Measurements from ENCODE around the gene ASCL1.

The ASCL1 gene

DNA sequence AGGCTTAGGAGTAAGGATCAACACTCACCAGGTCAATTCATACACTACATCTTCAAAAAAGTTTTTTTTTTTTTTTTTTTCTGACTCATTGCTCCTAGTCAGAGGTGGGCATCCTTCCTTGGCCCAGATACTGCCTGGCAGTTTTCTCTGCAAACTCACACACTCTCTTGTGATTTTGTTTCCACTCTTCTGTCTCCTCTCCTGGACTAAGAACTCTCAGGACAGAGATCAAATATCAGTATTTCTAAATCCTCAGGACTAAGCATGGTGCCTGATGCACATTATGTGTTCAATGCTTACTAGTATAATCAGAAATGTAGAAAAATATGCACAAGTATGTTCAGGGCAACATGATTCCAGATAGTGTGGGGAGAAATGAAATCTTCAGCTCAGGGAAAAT, 30.3 kb upstream of the ASCL1 start:
- Histone ChIP-seq H2BK5ac (ENCODE audit: low read depth, low read length, poor library complexity, severe bottlenecking) (no peak overlapping the region), H3K9me3 (ENCODE audit: control insufficient read depth, low read length) (no peaks in the 10 kb centered on the region), H3K27me3 (ENCODE audit: control insufficient read depth in 1 of 2, insufficient read depth in 1 of 2, low read length in 2 of 2) (no peaks in the 10 kb centered on the region), H3K4ac (ENCODE audit: low read depth in 1 of 2, low read length in 2 of 2) (no peak overlapping the region), H3K14ac (ENCODE audit: low read length in 2 of 2) (no peak overlapping the region), H3K4me2 (ENCODE audit: low read length, poor library complexity, severe bottlenecking) (no peak overlapping the region), H3K9ac (ENCODE audit: low read length) (no peak overlapping the region), H2AFZ (ENCODE audit: low read depth, low read length) (no peak overlapping the region), H2BK12ac (ENCODE audit: low read length in 2 of 2) (no peak overlapping the region), H3K36me3 (ENCODE audit: control insufficient read depth in 1 of 2, insufficient read depth in 2 of 2, low read depth in 1 of 2, low read length in 2 of 2) (no peaks in the 10 kb centered on the region), H3K4me1 (ENCODE audit: control insufficient read depth, insufficient read depth, low read depth, low read length) (no peaks in the 10 kb centered on the region), H2BK120ac (ENCODE audit: low read depth, low read length) (no peak overlapping the region), H2AK5ac (ENCODE audit: low read length, severe bottlenecking) (no peak overlapping the region), H3K18ac (ENCODE audit: low read depth in 1 of 2, low read length in 2 of 2) (no peak overlapping the region), H3K23ac (ENCODE audit: low read length in 2 of 2) (no peak overlapping the region), H2BK15ac (ENCODE audit: low read depth, poor library complexity, severe bottlenecking) (no peak overlapping the region), H4K91ac (ENCODE audit: low read length) (no peak overlapping the region), H4K8ac (ENCODE audit: low read length) (no peak overlapping the region), H3K79me1 (replicated peaks; ENCODE audit: low read length, poor library complexity, severe bottlenecking) (no peaks in the 10 kb centered on the region), H3K27ac (ENCODE audit: low read length, poor library complexity, severe bottlenecking) (no peak overlapping the region), H3K4me3 (ENCODE audit: insufficient read depth in 1 of 2, low read depth in 1 of 2, low read length in 2 of 2) (no peak overlapping the region)
- no peak for DNase-seq

GRCh38 chr12:102933168-102933567, 24.3 kb upstream of the ASCL1 start:
- WGBS, result no CpG with 5 or more reads among the region's 1 CpG
- Histone ChIP-seq H2AK5ac (ENCODE audit: low read length, severe bottlenecking) (no peak overlapping the region), H4K8ac (ENCODE audit: low read length) (no peak overlapping the region), H2BK12ac (ENCODE audit: low read length in 2 of 2) (no peak overlapping the region), H3K9me3 (ENCODE audit: control insufficient read depth, low read length) (no peaks in the 10 kb centered on the region), H3K4me3 (ENCODE audit: insufficient read depth in 1 of 2, low read depth in 1 of 2, low read length in 2 of 2) (no peak overlapping the region), H3K4ac (ENCODE audit: low read depth in 1 of 2, low read length in 2 of 2) (no peak overlapping the region), H3K27ac (ENCODE audit: low read length, poor library complexity, severe bottlenecking) (no peak overlapping the region), H2BK120ac (ENCODE audit: low read depth, low read length) (no peak overlapping the region), H3K4me1 (ENCODE audit: control insufficient read depth, insufficient read depth, low read depth, low read length) (no peaks in the 10 kb centered on the region), H3K79me1 (replicated peaks; ENCODE audit: low read length, poor library complexity, severe bottlenecking) (no peaks in the 10 kb centered on the region), H2BK15ac (ENCODE audit: low read depth, poor library complexity, severe bottlenecking) (no peak overlapping the region), H3K18ac (ENCODE audit: low read depth in 1 of 2, low read length in 2 of 2) (no peak overlapping the region), H3K4me2 (ENCODE audit: low read length, poor library complexity, severe bottlenecking) (no peak overlapping the region), H3K27me3 (ENCODE audit: control insufficient read depth in 1 of 2, insufficient read depth in 1 of 2, low read length in 2 of 2) (no peaks in the 10 kb centered on the region), H4K91ac (ENCODE audit: low read length) (no peak overlapping the region), H3K36me3 (ENCODE audit: control insufficient read depth in 1 of 2, insufficient read depth in 2 of 2, low read depth in 1 of 2, low read length in 2 of 2) (no peaks in the 10 kb centered on the region), H3K23ac (ENCODE audit: low read length in 2 of 2) (no peak overlapping the region), H3K14ac (ENCODE audit: low read length in 2 of 2) (no peak overlapping the region), H2AFZ (ENCODE audit: low read depth, low read length) (no peak overlapping the region), H2BK5ac (ENCODE audit: low read depth, low read length, poor library complexity, severe bottlenecking) (no peak overlapping the region), H3K9ac (ENCODE audit: low read length) (no peak overlapping the region)
- DNase-seq, result no peak

GRCh38 chr12:102939059-102939458, 18.4 kb upstream of the ASCL1 start:
- no peak overlapping the region for H3K9ac ChIP-seq (ENCODE audit: low read length)
- no peak overlapping the region for H4K8ac ChIP-seq (ENCODE audit: low read length)
- H3K4me1 ChIP-seq (ENCODE audit: control insufficient read depth, insufficient read depth, low read depth, low read length), result no peaks in the 10 kb centered on the region
- H3K79me1 ChIP-seq (replicated peaks; ENCODE audit: low read length, poor library complexity, severe bottlenecking), result no peaks in the 10 kb centered on the region
- H2AK5ac ChIP-seq (ENCODE audit: low read length, severe bottlenecking), result no peak overlapping the region
- H2BK15ac ChIP-seq (ENCODE audit: low read depth, poor library complexity, severe bottlenecking), result no peak overlapping the region
- no peak overlapping the region for H2BK5ac ChIP-seq (ENCODE audit: low read depth, low read length, poor library complexity, severe bottlenecking)
- H3K23ac ChIP-seq (ENCODE audit: low read length in 2 of 2), result no peak overlapping the region
- H3K9me3 ChIP-seq (ENCODE audit: control insufficient read depth, low read length), result no peaks in the 10 kb centered on the region
- H2BK12ac ChIP-seq (ENCODE audit: low read length in 2 of 2), result no peak overlapping the region
- H3K4ac ChIP-seq (ENCODE audit: low read depth in 1 of 2, low read length in 2 of 2), result no peak overlapping the region
- H3K36me3 ChIP-seq (ENCODE audit: control insufficient read depth in 1 of 2, insufficient read depth in 2 of 2, low read depth in 1 of 2, low read length in 2 of 2), result no peaks in the 10 kb centered on the region
- no peak for DNase-seq
- no peak overlapping the region for H4K91ac ChIP-seq (ENCODE audit: low read length)
- 31% methylated on average over 2 of the region's 2 CpGs for WGBS
- no peak overlapping the region for H3K27ac ChIP-seq (ENCODE audit: low read length, poor library complexity, severe bottlenecking)
- H3K4me3 ChIP-seq (ENCODE audit: insufficient read depth in 1 of 2, low read depth in 1 of 2, low read length in 2 of 2), result no peak overlapping the region
- no peak overlapping the region for H2AFZ ChIP-seq (ENCODE audit: low read depth, low read length)
- no peak overlapping the region for H3K14ac ChIP-seq (ENCODE audit: low read length in 2 of 2)
- H3K18ac ChIP-seq (ENCODE audit: low read depth in 1 of 2, low read length in 2 of 2), result no peak overlapping the region
- no peak overlapping the region for H3K4me2 ChIP-seq (ENCODE audit: low read length, poor library complexity, severe bottlenecking)
- H2BK120ac ChIP-seq (ENCODE audit: low read depth, low read length), result no peak overlapping the region
- H3K27me3 ChIP-seq (ENCODE audit: control insufficient read depth in 1 of 2, insufficient read depth in 1 of 2, low read length in 2 of 2), result no peaks in the 10 kb centered on the region

GRCh38 chr12:102939670-102940222, 17.7 kb upstream of the ASCL1 start:
- H3K79me1 ChIP-seq (replicated peaks; ENCODE audit: low read length, poor library complexity, severe bottlenecking), result no peaks in the 10 kb centered on the region
- no peaks in the 10 kb centered on the region for H3K9me3 ChIP-seq (ENCODE audit: control insufficient read depth, low read length)
- H3K27ac ChIP-seq (ENCODE audit: low read length, poor library complexity, severe bottlenecking), result no peak overlapping the region
- no peak overlapping the region for H3K4me2 ChIP-seq (ENCODE audit: low read length, poor library complexity, severe bottlenecking)
- 48% methylated on average over 2 of the region's 2 CpGs for WGBS
- no peak overlapping the region for H2BK12ac ChIP-seq (ENCODE audit: low read length in 2 of 2)
- peak overlapping the region; percentile 49 for H4K8ac ChIP-seq (ENCODE audit: low read length)
- no peaks in the 10 kb centered on the region for H3K4me1 ChIP-seq (ENCODE audit: control insufficient read depth, insufficient read depth, low read depth, low read length)
- H3K14ac ChIP-seq (ENCODE audit: low read length in 2 of 2), result no peak overlapping the region
- H3K36me3 ChIP-seq (ENCODE audit: control insufficient read depth in 1 of 2, insufficient read depth in 2 of 2, low read depth in 1 of 2, low read length in 2 of 2), result no peaks in the 10 kb centered on the region
- no peaks in the 10 kb centered on the region for H3K27me3 ChIP-seq (ENCODE audit: control insufficient read depth in 1 of 2, insufficient read depth in 1 of 2, low read length in 2 of 2)
- no peak overlapping the region for H2BK15ac ChIP-seq (ENCODE audit: low read depth, poor library complexity, severe bottlenecking)
- no peak overlapping the region for H2BK5ac ChIP-seq (ENCODE audit: low read depth, low read length, poor library complexity, severe bottlenecking)
- H2BK120ac ChIP-seq (ENCODE audit: low read depth, low read length), result no peak overlapping the region
- H3K9ac ChIP-seq (ENCODE audit: low read length), result no peak overlapping the region
- DNase-seq, result no peak
- no peak overlapping the region for H4K91ac ChIP-seq (ENCODE audit: low read length)
- no peak overlapping the region for H3K18ac ChIP-seq (ENCODE audit: low read depth in 1 of 2, low read length in 2 of 2)
- H3K4ac ChIP-seq (ENCODE audit: low read depth in 1 of 2, low read length in 2 of 2), result no peak overlapping the region
- no peak overlapping the region for H2AK5ac ChIP-seq (ENCODE audit: low read length, severe bottlenecking)
- H3K4me3 ChIP-seq (ENCODE audit: insufficient read depth in 1 of 2, low read depth in 1 of 2, low read length in 2 of 2), result no peak overlapping the region
- H3K23ac ChIP-seq (ENCODE audit: low read length in 2 of 2), result no peak overlapping the region
- no peak overlapping the region for H2AFZ ChIP-seq (ENCODE audit: low read depth, low read length)
